Panc1 (cell line): Measurements from ENCODE around the gene FSTL5. TPM values are rescaled to one million over a fixed set of nuclear protein-coding genes. Genes with fewer than 3 reads are reported as not detected.

Source experiments
- ATAC-seq: fragments of 200-7000 bp; cut with Tn5 transposase; 2 replicates; pipeline ENCODE4 v1.9.1; 2020; ENCODE audit warnings: mild to moderate bottlenecking, moderate library complexity
- BruUV-seq: library from RNA; stranded (reverse); fragments of 400-500 nt; replicated peaks from 2 replicates; lab custom pipeline; 2021; lab: Mats Ljungman, UMichigan
- CTCF ChIA-PET: fragments of 300-600 bp; sonication (Branson Sonifier 250); formaldehyde crosslinking; loops from one replicate; lab custom pipeline; 2022; ENCODE audit warnings: antibody characterized with exemption; lab: Charles Lee
- POLR2A ChIA-PET: fragments of 300-600 bp; sonication (Branson Sonifier 250); formaldehyde crosslinking; loops from one replicate; lab custom pipeline; 2022; ENCODE audit warnings: antibody characterized with exemption; lab: Charles Lee
- DNase-seq: peaks from one replicate; pipeline ENCODE4 v3.0.0-alpha.2; 2010; ENCODE audit warnings: low read depth, low spot score
- H3K27ac ChIP-seq: 2 replicates; pipeline ENCODE4 v1.5.1; 2011; ENCODE audit warnings: mild to moderate bottlenecking, low read length, inconsistent platforms
- H3K27me3 ChIP-seq: fragments of 200-500 bp; sonication (Bioruptor generic); 2 replicates; pipeline ENCODE4 v1.6.0; 2014; ENCODE audit warnings: low read length, inconsistent platforms; ENCODE audit not compliant: control insufficient read depth, insufficient read depth
- H3K36me3 ChIP-seq: fragments of 200-500 bp; sonication (Bioruptor generic); 2 replicates; pipeline ENCODE4 v1.5.1; 2014; ENCODE audit warnings: inconsistent platforms, mild to moderate bottlenecking, low read length, moderate library complexity; ENCODE audit not compliant: control insufficient read depth, insufficient read depth
- H3K4me1 ChIP-seq: 2 replicates; pipeline ENCODE4 v1.5.1; 2011; ENCODE audit warnings: inconsistent platforms, mild to moderate bottlenecking, low read length, moderate library complexity; ENCODE audit not compliant: control insufficient read depth, insufficient read depth
- H3K4me3 ChIP-seq, 2 experiments: 2 replicates each; pipeline ENCODE4 v1.5.1; 2011 to 2012; ENCODE audit warnings: low read depth in 2 of 2, low read length in 2 of 2, mild to moderate bottlenecking in 2 of 2, inconsistent platforms in 1 of 2, moderate library complexity in 1 of 2
- H3K9me3 ChIP-seq: fragments of 200-500 bp; sonication (Bioruptor generic); 2 replicates; pipeline ENCODE4 v1.5.1; 2014; ENCODE audit warnings: low read depth, mild to moderate bottlenecking, inconsistent platforms, low read length, moderate library complexity; ENCODE audit not compliant: control insufficient read depth, insufficient read depth
- CTCF ChIP-seq: fragments of 450-650 bp; IDR thresholded peaks from 2 replicates; pipeline ENCODE4 v1.5.1; 2017; ENCODE audit warnings: mild to moderate bottlenecking
- POLR2AphosphoS5 ChIP-seq: IDR thresholded peaks from 2 replicates; pipeline ENCODE4 v1.6.1; 2012; ENCODE audit warnings: mild to moderate bottlenecking, low read depth, low read length, moderate library complexity
- REST ChIP-seq, 2 experiments: IDR thresholded peaks; 2 replicates each; pipeline ENCODE4 v1.6.1; 2011 to 2012; ENCODE audit warnings: low read depth in 2 of 2, control low read depth in 1 of 2, low read length in 1 of 2, mild to moderate bottlenecking in 1 of 2, moderate library complexity in 1 of 2; ENCODE audit not compliant: insufficient read depth in 1 of 2
- SIN3A ChIP-seq: IDR thresholded peaks from 2 replicates; pipeline ENCODE4 v1.6.1; 2012; ENCODE audit warnings: low read depth, mild to moderate bottlenecking, low read length, moderate library complexity, borderline replicate concordance; ENCODE audit not compliant: insufficient read depth
- TCF7L2 ChIP-seq: IDR thresholded peaks from 2 replicates; pipeline ENCODE4 v1.6.1; 2011; ENCODE audit warnings: mild to moderate bottlenecking, low read depth, low read length, inconsistent platforms
- in situ Hi-C: cut with HindIII; loops from 2 replicates; pipeline ENCODE4 v1.10.0; 2016; ENCODE audit warnings: low sequenced_read_pairs, low pct_unique_long_range_greater_than_20kb
- intact Hi-C: fragments of 100-400 bp; cut with micrococcal nuclease; formaldehyde crosslinking; loops from one replicate; pipeline ENCODE4 v1.10.0; 2022; ENCODE audit not compliant: unreplicated experiment
- total RNA-seq: library from RNA; stranded (reverse); gene quantifications from one replicate; pipeline ENCODE4 v1.2.1, GENCODE V29; 2021; ENCODE audit not compliant: unreplicated experiment

Gene FSTL5
- total RNA-seq, 1 experiment from 2014 or later = 0.67 TPM

GRCh38 chr4:161604516-161605300, 559.1 kb downstream of the FSTL5 start:
- in situ Hi-C loops = no loop called here

GRCh38 chr4:161601011-161601410, 562.8 kb downstream of the FSTL5 start:
- intact Hi-C loops = no loop called here
- Histone ChIP-seq H3K9me3 (no peaks in the 10 kb centered on the region), H3K27me3 (no peaks in the 10 kb centered on the region), H3K4me3 (no peak overlapping the region), H3K4me1 (no peaks in the 10 kb centered on the region), H3K27ac (no peak overlapping the region), H3K36me3 (no peaks in the 10 kb centered on the region)
- ATAC-seq (no peak), DNase-seq (no peak)
- TF ChIP-seq POLR2AphosphoS5 (no peak), REST (IDR thresholded peaks at IDR 0.05; ENCODE audit: insufficient read depth in 1 of 2, low read depth in 2 of 2, low read length in 1 of 2) (no peak), TCF7L2 (no peak)
- BruUV-seq = no TSS peak
- in situ Hi-C loops = no loop called here
- ChIA-PET CTCF (interaction anchor here (0.7 kb wide), 1 partner anchor 12 kb away, joined by 4 read pairs; no protein-coding TSS in a partner anchor), POLR2A (no interaction called here)

More at GRCh38 chr4:161604516-161605300, 559.1 kb downstream of the FSTL5 start:
- ATAC-seq (no peak), DNase-seq (no peak)
- CTCF ChIA-PET = no interaction called here
- POLR2A ChIA-PET = no interaction called here
- Histone ChIP-seq H3K27me3 (no peaks in the 10 kb centered on the region), H3K4me1 (no peaks in the 10 kb centered on the region), H3K36me3 (no peaks in the 10 kb centered on the region), H3K27ac (no peak overlapping the region), H3K9me3 (no peaks in the 10 kb centered on the region), H3K4me3 (no peak overlapping the region)
- intact Hi-C loops = no loop called here
- no TSS peak for BruUV-seq
- TF ChIP-seq REST (IDR thresholded peaks at IDR 0.05; ENCODE audit: insufficient read depth in 1 of 2, low read depth in 2 of 2, low read length in 1 of 2) = no peak
- no peak for TF ChIP-seq SIN3A
- TF ChIP-seq CTCF = no peak
- TF ChIP-seq TCF7L2 = no peak
- no peak for TF ChIP-seq POLR2AphosphoS5
